Neural progenitor cell (in vitro differentiated cells): ENCODE results near the gene LRGUK. TPM values are rescaled to one million over a fixed set of nuclear protein-coding genes. Genes with fewer than 3 reads are reported as not detected.

Source experiments
- DNase-seq: peaks from one replicate; pipeline ENCODE4 v3.0.0-alpha.2; 2016; ENCODE audit warnings: low spot score
- H2AFZ ChIP-seq: fragments of 200-600 bp; sonication (generic); replicated peaks from 2 replicates; pipeline ENCODE4 v1.6.1; 2016; ENCODE audit warnings: antibody characterized with exemption
- H3F3A ChIP-seq: fragments of 200-600 bp; sonication (generic); 2 replicates; pipeline ENCODE4 v1.6.1; 2016; ENCODE audit warnings: antibody characterized with exemption, low read depth
- H3K27ac ChIP-seq: fragments of 200-600 bp; sonication (generic); 2 replicates; pipeline ENCODE4 v1.5.1; 2016; ENCODE audit warnings: mild to moderate bottlenecking
- H3K27me3 ChIP-seq: fragments of 200-600 bp; sonication (generic); 2 replicates; pipeline ENCODE4 v1.6.1; 2016; ENCODE audit warnings: mild to moderate bottlenecking, moderate library complexity
- H3K36me3 ChIP-seq: fragments of 200-600 bp; sonication (generic); 2 replicates; pipeline ENCODE4 v1.5.1; 2016
- H3K4me1 ChIP-seq: fragments of 200-600 bp; sonication (generic); 2 replicates; pipeline ENCODE4 v1.6.1; 2016; ENCODE audit warnings: mixed run types
- H3K4me2 ChIP-seq: fragments of 200-600 bp; sonication (generic); 2 replicates; pipeline ENCODE4 v1.6.1; 2016
- H3K4me3 ChIP-seq: fragments of 200-600 bp; sonication (generic); 2 replicates; pipeline ENCODE4 v1.5.1; 2016
- H3K79me2 ChIP-seq: fragments of 200-600 bp; sonication (generic); 2 replicates; pipeline ENCODE4 v1.6.1; 2016; ENCODE audit warnings: low read depth
- H3K9ac ChIP-seq: fragments of 200-600 bp; sonication (generic); 2 replicates; pipeline ENCODE4 v1.6.1; 2016
- H3K9me3 ChIP-seq: fragments of 200-600 bp; sonication (generic); 2 replicates; pipeline ENCODE4 v1.5.1; 2016; ENCODE audit warnings: low read depth
- H4K20me1 ChIP-seq: fragments of 200-600 bp; sonication (generic); 2 replicates; pipeline ENCODE4 v1.6.1; 2016; ENCODE audit warnings: low read depth
- H3K27ac Mint-ChIP-seq: 3 replicates; pipeline ENCODE4 v1.8.0; 2021; ENCODE audit warnings: mixed read lengths
- H3K27me3 Mint-ChIP-seq: 2 replicates; pipeline ENCODE4 v1.8.0; 2022; ENCODE audit warnings: low read depth, mild to moderate bottlenecking, inconsistent platforms, moderate library complexity, mixed read lengths; ENCODE audit not compliant: insufficient read depth
- H3K36me3 Mint-ChIP-seq: 3 replicates; pipeline ENCODE4 v1.8.0; 2021; ENCODE audit warnings: mixed read lengths
- H3K4me1 Mint-ChIP-seq: 3 replicates; pipeline ENCODE4 v1.8.0; 2021; ENCODE audit warnings: mixed read lengths
- H3K4me3 Mint-ChIP-seq: 3 replicates; pipeline ENCODE4 v1.8.0; 2021; ENCODE audit warnings: mild to moderate bottlenecking, moderate library complexity, mixed read lengths
- H3K9me3 Mint-ChIP-seq: 3 replicates; pipeline ENCODE4 v1.8.0; 2020; ENCODE audit warnings: mixed read lengths
- EZH2 ChIP-seq: fragments of 200-600 bp; sonication (generic); IDR thresholded peaks from 2 replicates; pipeline ENCODE4 v1.6.1; 2017; ENCODE audit warnings: antibody characterized with exemption, mild to moderate bottlenecking, moderate library complexity
- EZH2phosphoT487 ChIP-seq: fragments of 200-600 bp; sonication (generic); IDR thresholded peaks from 2 replicates; pipeline ENCODE4 v1.6.1; 2017; ENCODE audit warnings: antibody characterized with exemption
- total RNA-seq: library from RNA; depleted of rRNA; stranded (reverse); fragments of >200 nt; gene quantifications from 2 replicates; pipeline ENCODE4 v1.2.3, GENCODE V29; 2015; ENCODE audit warnings: low replicate concordance
- TF ChIP-seq, protein P1 (sequence below): fragments of 200-600 bp; sonication (generic); IDR thresholded peaks from 2 replicates; pipeline ENCODE4 v1.5.1; 2017; ENCODE audit warnings: antibody characterized with exemption, mild to moderate bottlenecking

Gene LRGUK
- total RNA-seq, 1 donor from 2014 or later = 1.1 TPM

DNA sequence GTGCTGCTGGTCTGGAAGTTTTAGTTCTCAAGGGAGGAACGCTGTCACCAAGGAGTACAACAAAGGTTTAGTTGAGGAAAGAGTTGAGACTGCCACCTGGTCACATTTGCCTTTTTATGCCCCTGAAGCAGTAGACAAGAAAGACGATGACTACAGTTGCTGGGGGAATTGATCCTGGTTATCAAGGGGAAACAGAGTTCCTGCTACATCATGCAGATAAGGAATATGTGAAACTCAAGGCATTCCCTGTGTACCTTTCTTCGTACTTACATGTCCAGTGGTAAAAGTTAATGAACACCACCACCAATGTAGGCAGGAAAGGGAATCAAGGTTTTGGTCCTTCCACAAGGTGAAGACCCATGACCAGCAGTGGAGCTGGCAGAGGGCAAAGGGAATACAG, 157.8 kb downstream of the LRGUK start:
- peaks cover 4% of the 10 kb centered on the region for H3K27me3 Mint-ChIP-seq
- Histone ChIP-seq H3K4me3 (no peak overlapping the region), H2AFZ (no peak overlapping the region), H3F3A (no peaks in the 10 kb centered on the region), H3K27ac (no peak overlapping the region), H3K4me1 (peaks cover 11% of the 10 kb centered on the region), H4K20me1 (no peaks in the 10 kb centered on the region), H3K36me3 (no peaks in the 10 kb centered on the region), H3K9me3 (no peaks in the 10 kb centered on the region), H3K4me2 (no peak overlapping the region), H3K27me3 (no peaks in the 10 kb centered on the region), H3K79me2 (no peaks in the 10 kb centered on the region), H3K9ac (no peak overlapping the region)
- no peaks in the 10 kb centered on the region for H3K36me3 Mint-ChIP-seq
- TF ChIP-seq, protein P1, sequence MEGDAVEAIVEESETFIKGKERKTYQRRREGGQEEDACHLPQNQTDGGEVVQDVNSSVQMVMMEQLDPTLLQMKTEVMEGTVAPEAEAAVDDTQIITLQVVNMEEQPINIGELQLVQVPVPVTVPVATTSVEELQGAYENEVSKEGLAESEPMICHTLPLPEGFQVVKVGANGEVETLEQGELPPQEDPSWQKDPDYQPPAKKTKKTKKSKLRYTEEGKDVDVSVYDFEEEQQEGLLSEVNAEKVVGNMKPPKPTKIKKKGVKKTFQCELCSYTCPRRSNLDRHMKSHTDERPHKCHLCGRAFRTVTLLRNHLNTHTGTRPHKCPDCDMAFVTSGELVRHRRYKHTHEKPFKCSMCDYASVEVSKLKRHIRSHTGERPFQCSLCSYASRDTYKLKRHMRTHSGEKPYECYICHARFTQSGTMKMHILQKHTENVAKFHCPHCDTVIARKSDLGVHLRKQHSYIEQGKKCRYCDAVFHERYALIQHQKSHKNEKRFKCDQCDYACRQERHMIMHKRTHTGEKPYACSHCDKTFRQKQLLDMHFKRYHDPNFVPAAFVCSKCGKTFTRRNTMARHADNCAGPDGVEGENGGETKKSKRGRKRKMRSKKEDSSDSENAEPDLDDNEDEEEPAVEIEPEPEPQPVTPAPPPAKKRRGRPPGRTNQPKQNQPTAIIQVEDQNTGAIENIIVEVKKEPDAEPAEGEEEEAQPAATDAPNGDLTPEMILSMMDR = no peak
- TF ChIP-seq EZH2 (no peak), EZH2phosphoT487 (no peak)
- no peak overlapping the region for H3K4me3 Mint-ChIP-seq
- H3K4me1 Mint-ChIP-seq = no peaks in the 10 kb centered on the region
- DNase-seq = no peak
- no peak overlapping the region for H3K27ac Mint-ChIP-seq
- peaks cover 3% of the 10 kb centered on the region for H3K9me3 Mint-ChIP-seq

DNA sequence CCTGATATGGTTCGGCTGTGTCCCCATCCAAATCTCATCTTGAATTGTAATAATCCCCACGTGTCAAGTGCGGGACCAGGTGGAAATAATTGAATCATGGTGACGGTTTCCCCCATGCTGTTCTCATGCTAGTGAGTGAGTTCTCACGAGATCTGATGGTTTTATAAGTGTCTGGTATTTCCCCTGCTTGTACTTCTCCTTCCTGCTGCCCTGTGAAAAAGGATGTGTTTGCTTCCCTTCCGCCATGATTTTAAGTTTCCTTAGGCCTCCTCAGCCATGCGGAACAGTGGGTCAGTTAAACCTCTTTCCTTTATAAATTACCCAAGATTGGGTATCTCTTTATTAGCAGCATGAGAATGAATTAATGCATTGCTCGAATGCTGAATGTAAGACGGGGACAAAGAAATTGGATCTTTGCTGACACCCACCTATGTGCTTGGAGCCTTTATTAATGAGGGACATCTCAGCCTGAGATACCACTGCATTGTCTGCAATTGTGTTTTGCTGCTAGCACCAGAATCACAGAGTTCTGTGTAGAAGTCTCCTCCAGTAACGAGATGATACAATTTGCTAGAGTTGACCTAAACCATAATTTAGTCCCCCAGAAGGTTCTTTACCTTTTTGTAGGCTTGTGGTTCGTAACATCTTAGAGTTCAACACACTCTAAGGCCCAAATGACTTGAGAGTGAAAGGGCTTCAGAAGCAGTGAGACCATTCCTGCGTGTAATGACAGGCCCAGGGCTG, 160.9 kb downstream of the LRGUK start:
- Histone ChIP-seq H4K20me1 (no peaks in the 10 kb centered on the region), H3K9ac (no peak overlapping the region), H3K79me2 (no peaks in the 10 kb centered on the region), H3K4me1 (peaks cover 11% of the 10 kb centered on the region), H3K4me2 (no peak overlapping the region), H3K27ac (no peak overlapping the region), H3F3A (no peaks in the 10 kb centered on the region), H3K36me3 (no peaks in the 10 kb centered on the region), H3K9me3 (no peaks in the 10 kb centered on the region), H3K27me3 (no peaks in the 10 kb centered on the region), H2AFZ (no peak overlapping the region), H3K4me3 (no peak overlapping the region)
- Mint-ChIP-seq H3K4me1 (no peaks in the 10 kb centered on the region), H3K9me3 (no peaks in the 10 kb centered on the region), H3K4me3 (no peak overlapping the region), H3K27me3 (no peaks in the 10 kb centered on the region), H3K36me3 (peaks cover 2% of the 10 kb centered on the region), H3K27ac (no peak overlapping the region)
- no peak for DNase-seq
- TF ChIP-seq, protein P1 = no peak
- TF ChIP-seq EZH2phosphoT487 = no peak

DNA sequence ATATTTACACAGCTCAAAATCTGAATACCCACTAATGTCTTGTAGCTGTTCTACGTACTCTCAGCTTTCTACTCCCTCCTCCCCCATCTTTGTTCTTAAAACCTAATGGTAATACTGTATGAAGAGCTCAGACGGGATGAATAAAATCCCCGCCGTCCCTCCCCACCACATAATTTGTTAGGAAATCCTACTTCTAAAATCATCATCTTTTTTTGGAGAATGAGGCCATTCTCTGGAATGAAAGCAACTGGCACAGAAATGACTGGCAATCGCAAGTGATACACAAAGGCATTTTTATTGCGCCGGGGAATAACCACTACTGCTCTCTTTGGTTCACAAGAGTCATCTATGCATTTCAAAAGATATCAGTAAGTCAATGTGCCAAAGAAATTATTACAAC, 162.3 kb downstream of the LRGUK start:
- Histone ChIP-seq H2AFZ (no peak overlapping the region), H3K27me3 (no peaks in the 10 kb centered on the region), H3F3A (no peaks in the 10 kb centered on the region), H3K4me3 (no peak overlapping the region), H3K4me2 (no peak overlapping the region), H4K20me1 (no peaks in the 10 kb centered on the region), H3K4me1 (peaks cover 11% of the 10 kb centered on the region), H3K9ac (no peak overlapping the region), H3K27ac (no peak overlapping the region), H3K79me2 (no peaks in the 10 kb centered on the region), H3K36me3 (no peaks in the 10 kb centered on the region), H3K9me3 (no peaks in the 10 kb centered on the region)
- TF ChIP-seq EZH2phosphoT487 (no peak), EZH2 (no peak)
- TF ChIP-seq, protein P1 = no peak
- Mint-ChIP-seq H3K4me1 (no peaks in the 10 kb centered on the region), H3K36me3 (peaks cover 11% of the 10 kb centered on the region), H3K9me3 (no peaks in the 10 kb centered on the region), H3K27ac (no peak overlapping the region), H3K4me3 (no peak overlapping the region), H3K27me3 (no peaks in the 10 kb centered on the region)
- DNase-seq = no peak
